Psoas muscle (tissue), 8 donors: ENCODE results near the gene RIPOR2. TPM values are rescaled to one million over a fixed set of nuclear protein-coding genes. Genes with fewer than 3 reads are reported as not detected.

Source experiments
- ATAC-seq, 4 donors: fragments of 200-7000 bp; cut with Tn5 transposase; one replicate each; pipeline ENCODE4 v1.9.1; 2020; ENCODE audit warnings: moderate library complexity in 3 of 4, mild to moderate bottlenecking in 2 of 4
- DNase-seq, 2 donors: peaks; one replicate each; pipeline ENCODE4 v3.0.0-alpha.2; 2020
- H3K27ac ChIP-seq: fragments of 200-600 bp; one replicate; pipeline ENCODE4 v1.8.0; 2022
- H3K27me3 ChIP-seq, 3 donors: fragments of 200-600 bp in 1 of 3; one replicate each; pipeline versions ENCODE4 v1.6.1 to v1.8.0; 2013 to 2022; ENCODE audit warnings: low read length in 2 of 3, mild to moderate bottlenecking in 2 of 3, moderate library complexity in 1 of 3; ENCODE audit not compliant: insufficient read depth in 3 of 3
- H3K36me3 ChIP-seq, 2 donors: fragments of 200-600 bp in 1 of 2; one replicate each; pipeline versions ENCODE4 v1.6.1 to v1.8.0; 2013 to 2022; ENCODE audit warnings: low read depth in 1 of 2, mild to moderate bottlenecking in 1 of 2, moderate library complexity in 1 of 2; ENCODE audit not compliant: insufficient read depth in 1 of 2
- H3K4me1 ChIP-seq: fragments of 200-600 bp; one replicate; pipeline ENCODE4 v1.8.0; 2022
- H3K4me3 ChIP-seq: fragments of 200-600 bp; one replicate; pipeline ENCODE4 v1.8.0; 2022; ENCODE audit warnings: mild to moderate bottlenecking
- H3K9me3 ChIP-seq: fragments of 200-600 bp; one replicate; pipeline ENCODE4 v1.8.0; 2022
- CTCF ChIP-seq: fragments of 200-600 bp; IDR thresholded peaks from one replicate; pipeline ENCODE4 v1.8.0; 2022; ENCODE audit warnings: antibody characterized with exemption
- WGBS, 3 donors: extraction: QIAGEN DNeasy Blood & Tissue Kit; methylation state at CpG; one replicate each; pipeline versions ENCODE4 v1.1.6 to v1.1.7; 2013; 5-methylcytosine and 5-hydroxymethylcytosine counted together
- intact Hi-C, 2 donors: fragments of 100-400 bp; cut with DNase I; formaldehyde crosslinking; loops; one replicate each; pipeline versions ENCODE4 v1.11.0 to v1.14.2; 2022
- polyA plus RNA-seq, 3 donors: library from polyadenylated mRNA; stranded (reverse); fragments of 200-250 nt; gene quantifications; one replicate each; pipeline ENCODE4 v1.2.3, GENCODE V29; 2013
- total RNA-seq, 4 donors: library from RNA; stranded (reverse); fragmentation: NEBNext Ultra II Directional in 2 of 4; extraction: Animal tissue kit (Norgen Biotek cat#: 25700) in 2 of 4; gene quantifications; one replicate each; pipeline versions ENCODE4 v1.2.1 to v1.2.4, GENCODE V29; 2021 to 2023
- donor health status: healthy with polysubstance abuse.
- donor health status: DM: no; HTN: no; CAD: no; lungs with moderate emphysema.
- donor health status: Bipolar disorder and iron deficiency.
- donor health status: healthy.
- donor health status: DM: yes; HTN: yes; CAD: no.
- donor health status: DM: no; HTN: no; CAD: no.
- donor health status: DM: no; HTN: no; CAD: no.
- donor health status: DM: yes; HTN: yes; CAD: no.

Gene RIPOR2
- total and polyA plus RNA-seq, 7 donors: 1.3 to 13.2 (median 7.1) TPM

DNA sequence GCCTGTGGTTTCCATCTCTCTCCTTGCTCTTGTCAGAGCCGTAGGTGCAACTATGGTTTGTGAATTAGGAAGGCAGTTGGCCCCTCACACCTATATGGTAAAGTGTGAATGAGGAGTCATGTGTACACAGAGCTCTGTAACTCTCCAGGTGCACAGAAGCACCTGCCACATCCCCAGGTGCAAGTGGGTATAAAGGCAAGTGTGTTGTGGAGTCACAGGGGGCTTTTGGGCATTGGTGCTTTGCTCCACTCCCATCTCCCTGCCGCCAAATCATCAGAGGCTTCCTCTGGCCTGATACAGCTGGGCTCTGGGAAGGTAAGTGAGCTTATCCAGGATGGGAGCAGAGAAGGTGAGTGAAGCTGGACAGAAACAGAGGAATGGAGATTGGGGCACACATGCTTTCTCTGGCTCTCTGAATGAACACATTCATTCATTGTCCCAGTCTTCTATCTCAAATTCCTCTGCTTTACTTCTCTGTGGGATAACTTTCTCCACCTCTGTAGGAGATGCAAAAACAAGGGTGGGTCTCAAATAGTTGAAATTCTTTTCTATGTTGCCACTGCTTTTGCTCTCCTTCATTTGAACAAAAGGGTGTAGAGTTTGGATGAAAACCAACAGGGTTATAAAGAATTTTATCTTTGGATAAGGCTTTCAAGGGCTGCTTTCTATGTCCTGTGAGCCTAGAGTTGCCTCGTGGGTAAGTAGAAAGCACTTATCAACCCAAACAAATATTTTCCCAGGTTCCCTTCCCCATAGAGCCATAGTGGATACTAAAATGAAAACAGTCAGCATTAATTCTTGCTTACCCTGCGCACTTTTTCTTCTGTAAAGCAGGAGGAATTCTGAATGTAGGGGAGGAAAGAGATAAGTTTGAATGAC lies 45.0 kb upstream of the RIPOR2 start:
- no peaks in the 10 kb centered on the region for H3K9me3 ChIP-seq
- H3K4me3 ChIP-seq: no peak overlapping the region
- 85 to 91% (median 89%) methylated on average over 4 of the region's 4 CpGs for WGBS, 3 donors
- no peak overlapping the region for H3K27ac ChIP-seq
- TF ChIP-seq CTCF: no peak
- H3K27me3 ChIP-seq: no peaks in the 10 kb centered on the region
- peaks cover 5% of the 10 kb centered on the region for H3K4me1 ChIP-seq
- ATAC-seq: no peak
- H3K36me3 ChIP-seq: no peaks in the 10 kb centered on the region
- intact Hi-C loops: loop anchor here in 1 of 2 donors (5.0 kb wide), 1 partner anchor 43 kb away; the partner anchor contains the start of gene RIPOR2
- no peak for DNase-seq

- intact Hi-C loops: no loop called here
- DNase-seq: no peak
- no peak for ATAC-seq
- H3K36me3 ChIP-seq: no peaks in the 10 kb centered on the region
- TF ChIP-seq CTCF: no peak
- no peaks in the 10 kb centered on the region for H3K4me1 ChIP-seq
- H3K27me3 ChIP-seq: no peaks in the 10 kb centered on the region
- 88 to 93% (median 93%) methylated on average over 2 of the region's 2 CpGs for WGBS, 3 donors
- H3K9me3 ChIP-seq: no peaks in the 10 kb centered on the region
- H3K27ac ChIP-seq: no peak overlapping the region
- H3K4me3 ChIP-seq: no peak overlapping the region
These were observed 43.4 kb upstream of the RIPOR2 start for GRCh38 chr6:24979176-24979575.

- Histone ChIP-seq H3K4me1 (no peaks in the 10 kb centered on the region), H3K27ac (no peak overlapping the region), H3K36me3 (no peaks in the 10 kb centered on the region), H3K9me3 (no peaks in the 10 kb centered on the region), H3K4me3 (no peak overlapping the region), H3K27me3 (no peaks in the 10 kb centered on the region)
- 85 to 91% (median 91%) methylated on average over 7 of the region's 7 CpGs for WGBS, 3 donors
- TF ChIP-seq CTCF: no peak
- DNase-seq: no peak
- ATAC-seq: no peak
- intact Hi-C loops: no loop called here
These were observed 38.7 kb upstream of the RIPOR2 start for GRCh38 chr6:24974182-24975171.

GRCh38 chr6:24972311-24972958 lies 36.7 kb upstream of the RIPOR2 start:
- H3K4me1 ChIP-seq: no peaks in the 10 kb centered on the region
- no peak for TF ChIP-seq CTCF
- WGBS, 3 donors: 45 to 61% (median 49%) methylated on average over 3 of the region's 3 CpGs

More at GRCh38 chr6:24972311-24972958, 36.7 kb upstream of the RIPOR2 start:
- Histone ChIP-seq H3K4me3 (no peak overlapping the region), H3K27me3 (no peaks in the 10 kb centered on the region), H3K36me3 (no peaks in the 10 kb centered on the region), H3K9me3 (no peaks in the 10 kb centered on the region), H3K27ac (no peak overlapping the region)
- ATAC-seq (no peak), DNase-seq (no peak)
- intact Hi-C loops: no loop called here
